ENCODE results near the gene AFMID.
"Not testable (repeated sequence)": the region's sequence is repeated elsewhere in the genome, so short reads cannot be mapped to it uniquely, and the experiment has no call there.

Gene AFMID

GRCh38 chr17:78223765-78224164 lies 36.6 kb downstream of the AFMID start:
- DNase-seq (ENCODE audit: low read depth in 2 of 2): no peak

- DNase-seq (ENCODE audit: low read depth in 2 of 2): no peak
Observed at GRCh38 chr17:78224231-78225087, 37.3 kb downstream of the AFMID start.

- no peak for DNase-seq (ENCODE audit: low read depth in 2 of 2)
Observed at GRCh38 chr17:78225088-78225865, 38.1 kb downstream of the AFMID start.

- no peak for DNase-seq (ENCODE audit: low read depth in 2 of 2)
Observed at GRCh38 chr17:78226055-78226758, 39.0 kb downstream of the AFMID start.

GRCh38 chr17:78226759-78227454 lies 39.7 kb downstream of the AFMID start:
- no peak for DNase-seq (ENCODE audit: low read depth in 2 of 2)

GRCh38 chr17:78227455-78227916 lies 40.3 kb downstream of the AFMID start:
- no peak for DNase-seq (ENCODE audit: low read depth in 2 of 2)

- DNase-seq (ENCODE audit: low read depth in 2 of 2): no peak
Observed at GRCh38 chr17:78228176-78228575, 41.0 kb downstream of the AFMID start.

GRCh38 chr17:78230252-78230962 lies 43.2 kb downstream of the AFMID start:
- DNase-seq (ENCODE audit: low read depth in 2 of 2): no peak

GRCh38 chr17:78230996-78231935 lies 44.1 kb downstream of the AFMID start, which contains the start of gene TMEM235:
Gene TMEM235 (plus strand): TSS chr17:78231631. CDS start chr17:78232024, 393 bp downstream.
- no peak for DNase-seq (ENCODE audit: low read depth in 2 of 2)

- no peak for DNase-seq (ENCODE audit: low read depth in 2 of 2)
Observed at GRCh38 chr17:78231991-78232858, 45.1 kb downstream of the AFMID start.

- no peak for DNase-seq (ENCODE audit: low read depth in 2 of 2)
Observed at GRCh38 chr17:78232859-78233173, 45.7 kb downstream of the AFMID start.

GRCh38 chr17:78233678-78234077 lies 46.5 kb downstream of the AFMID start:
- no peak for DNase-seq (ENCODE audit: low read depth in 2 of 2)

GRCh38 chr17:78234261-78234865 lies 47.2 kb downstream of the AFMID start:
- no peak for DNase-seq (ENCODE audit: low read depth in 2 of 2)

- not testable (repeated sequence) for DNase-seq (ENCODE audit: low read depth in 2 of 2)
Observed at GRCh38 chr17:78235022-78235421, 47.9 kb downstream of the AFMID start.

GRCh38 chr17:78235885-78236284 lies 48.7 kb downstream of the AFMID start:
- no peak for DNase-seq (ENCODE audit: low read depth in 2 of 2)

- no peak for DNase-seq (ENCODE audit: low read depth in 2 of 2)
Observed at GRCh38 chr17:78236362-78237127, 49.4 kb downstream of the AFMID start.

GRCh38 chr17:78237401-78238012 lies 50.3 kb downstream of the AFMID start:
- no peak for DNase-seq (ENCODE audit: low read depth in 2 of 2)
